Epithelial cell of esophagus (primary cell): ENCODE results near the gene CADM4.

ENCODE experiments used
- DNase-seq: peaks from one replicate; pipeline ENCODE4 v3.0.0; 2010; ENCODE audit warnings: low read depth
- H3K4me3 ChIP-seq: 2 replicates; pipeline ENCODE4 v1.5.1; 2011; ENCODE audit warnings: mild to moderate bottlenecking, low read length, control low read depth
- TF ChIP-seq, protein P1 (sequence below): IDR thresholded peaks from 2 replicates; pipeline ENCODE4 v1.5.1; 2011; ENCODE audit warnings: low read depth, mild to moderate bottlenecking, low read length, control low read depth, inconsistent platforms; ENCODE audit not compliant: insufficient read depth; ENCODE audit errors: missing control alignments

Gene CADM4

DNA sequence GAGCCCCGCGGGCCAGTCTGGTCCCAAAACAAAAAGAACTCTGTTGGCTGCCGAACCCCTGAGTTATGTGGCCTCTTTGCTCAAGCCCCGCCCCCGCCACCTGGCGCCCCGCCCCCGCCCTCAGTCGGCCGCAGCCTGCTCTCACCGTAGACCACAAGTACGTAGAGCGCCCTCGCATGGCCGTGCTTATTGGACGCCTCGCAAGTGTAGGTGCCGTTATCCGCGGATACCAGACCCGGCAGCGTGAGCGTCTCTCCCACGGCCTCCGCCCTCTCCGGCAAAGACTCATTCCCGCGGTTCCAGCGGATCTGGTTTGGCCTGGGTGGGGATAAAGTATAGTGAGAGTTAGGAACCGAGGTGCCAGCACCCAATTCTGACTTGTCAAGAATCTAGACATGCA lies 14.7 kb downstream of the CADM4 start:
- no peak overlapping the region for H3K4me3 ChIP-seq
- peak; percentile 71 for DNase-seq
- TF ChIP-seq, protein P1, sequence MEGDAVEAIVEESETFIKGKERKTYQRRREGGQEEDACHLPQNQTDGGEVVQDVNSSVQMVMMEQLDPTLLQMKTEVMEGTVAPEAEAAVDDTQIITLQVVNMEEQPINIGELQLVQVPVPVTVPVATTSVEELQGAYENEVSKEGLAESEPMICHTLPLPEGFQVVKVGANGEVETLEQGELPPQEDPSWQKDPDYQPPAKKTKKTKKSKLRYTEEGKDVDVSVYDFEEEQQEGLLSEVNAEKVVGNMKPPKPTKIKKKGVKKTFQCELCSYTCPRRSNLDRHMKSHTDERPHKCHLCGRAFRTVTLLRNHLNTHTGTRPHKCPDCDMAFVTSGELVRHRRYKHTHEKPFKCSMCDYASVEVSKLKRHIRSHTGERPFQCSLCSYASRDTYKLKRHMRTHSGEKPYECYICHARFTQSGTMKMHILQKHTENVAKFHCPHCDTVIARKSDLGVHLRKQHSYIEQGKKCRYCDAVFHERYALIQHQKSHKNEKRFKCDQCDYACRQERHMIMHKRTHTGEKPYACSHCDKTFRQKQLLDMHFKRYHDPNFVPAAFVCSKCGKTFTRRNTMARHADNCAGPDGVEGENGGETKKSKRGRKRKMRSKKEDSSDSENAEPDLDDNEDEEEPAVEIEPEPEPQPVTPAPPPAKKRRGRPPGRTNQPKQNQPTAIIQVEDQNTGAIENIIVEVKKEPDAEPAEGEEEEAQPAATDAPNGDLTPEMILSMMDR: peak; percentile 39

DNA sequence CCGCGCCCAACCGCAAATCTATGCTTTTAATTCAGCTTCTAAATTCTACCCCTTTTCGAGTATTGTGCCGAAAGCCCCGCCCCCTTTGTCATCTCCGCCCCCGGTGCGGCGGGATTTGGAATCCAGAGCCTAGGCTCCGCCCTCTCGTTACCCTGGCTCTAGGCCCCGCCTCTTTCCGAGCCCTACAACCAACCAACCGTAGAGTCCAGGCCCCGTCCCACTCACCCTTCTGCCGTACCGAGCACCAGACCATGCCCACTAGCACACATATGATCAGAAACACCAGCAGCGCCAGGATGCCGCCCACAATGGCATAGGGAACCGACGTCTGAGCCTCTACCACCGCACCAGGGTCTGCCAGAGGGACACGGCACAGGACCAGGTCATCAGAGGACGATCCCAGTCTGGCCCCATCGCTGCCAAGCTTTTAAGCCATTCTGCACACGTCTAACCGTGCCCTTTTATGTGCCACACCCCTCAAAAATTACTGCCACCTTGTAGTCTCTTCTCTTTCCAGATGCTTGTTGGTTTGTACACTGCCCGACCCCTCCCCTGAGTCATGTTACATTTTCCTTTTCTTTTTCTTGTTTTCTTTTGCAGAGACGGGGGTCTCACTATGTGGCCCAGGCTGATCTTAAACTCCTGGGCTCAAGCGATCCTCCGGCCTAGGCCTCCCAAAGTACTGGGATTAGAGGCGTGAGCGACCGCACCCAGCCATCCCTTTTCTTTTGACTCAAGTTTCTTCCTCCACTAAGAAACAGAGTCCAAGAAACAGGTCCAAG lies 15.6 kb downstream of the CADM4 start:
- TF ChIP-seq, protein P1: no peak

DNA sequence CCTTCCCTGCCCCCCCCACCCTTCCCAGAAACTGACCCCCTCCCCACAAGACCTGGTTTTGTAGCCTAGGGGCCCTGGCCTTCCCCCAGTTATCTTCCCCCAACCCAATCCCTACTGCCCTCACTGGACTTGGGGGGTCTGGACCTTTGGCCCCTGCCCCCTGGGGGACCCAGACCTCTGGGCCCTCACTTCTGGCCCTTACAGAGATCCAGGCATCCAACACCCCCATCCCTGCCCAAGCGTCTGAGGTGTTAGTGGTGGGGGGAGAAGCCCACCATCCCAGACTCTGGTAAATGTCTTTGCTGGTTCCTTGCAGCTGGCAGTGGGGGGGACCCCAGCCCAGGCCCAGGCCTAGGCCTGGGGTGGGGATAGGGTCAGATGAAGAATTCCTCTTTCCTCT lies 16.7 kb downstream of the CADM4 start:
- TF ChIP-seq, protein P1: no peak
- no peak overlapping the region for H3K4me3 ChIP-seq
- no peak for DNase-seq

More for the DNA sequence above, 15.6 kb downstream of the CADM4 start:
- no peak for DNase-seq
- no peak overlapping the region for H3K4me3 ChIP-seq

DNA sequence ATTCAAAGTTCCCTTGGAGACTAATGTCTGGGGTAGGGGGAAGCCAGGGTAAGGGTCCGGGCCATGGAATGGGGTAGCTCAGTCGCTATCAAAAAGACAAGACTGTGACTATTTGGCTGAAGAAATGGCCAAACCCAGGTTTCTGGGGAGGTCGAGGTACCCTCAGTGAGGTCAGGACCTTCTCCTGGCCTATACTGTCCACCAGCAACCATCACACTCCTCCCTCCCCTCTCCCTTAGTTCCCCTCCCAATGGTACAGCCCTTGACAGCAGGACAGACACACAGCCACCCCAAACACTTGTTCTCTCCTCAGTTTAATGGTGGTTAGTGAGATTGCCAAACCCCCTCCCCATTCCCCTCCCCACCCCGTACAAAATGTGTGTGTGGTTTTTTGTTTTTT lies 17.6 kb downstream of the CADM4 start:
- no peak for DNase-seq
- no peak overlapping the region for H3K4me3 ChIP-seq
- TF ChIP-seq, protein P1: no peak

DNA sequence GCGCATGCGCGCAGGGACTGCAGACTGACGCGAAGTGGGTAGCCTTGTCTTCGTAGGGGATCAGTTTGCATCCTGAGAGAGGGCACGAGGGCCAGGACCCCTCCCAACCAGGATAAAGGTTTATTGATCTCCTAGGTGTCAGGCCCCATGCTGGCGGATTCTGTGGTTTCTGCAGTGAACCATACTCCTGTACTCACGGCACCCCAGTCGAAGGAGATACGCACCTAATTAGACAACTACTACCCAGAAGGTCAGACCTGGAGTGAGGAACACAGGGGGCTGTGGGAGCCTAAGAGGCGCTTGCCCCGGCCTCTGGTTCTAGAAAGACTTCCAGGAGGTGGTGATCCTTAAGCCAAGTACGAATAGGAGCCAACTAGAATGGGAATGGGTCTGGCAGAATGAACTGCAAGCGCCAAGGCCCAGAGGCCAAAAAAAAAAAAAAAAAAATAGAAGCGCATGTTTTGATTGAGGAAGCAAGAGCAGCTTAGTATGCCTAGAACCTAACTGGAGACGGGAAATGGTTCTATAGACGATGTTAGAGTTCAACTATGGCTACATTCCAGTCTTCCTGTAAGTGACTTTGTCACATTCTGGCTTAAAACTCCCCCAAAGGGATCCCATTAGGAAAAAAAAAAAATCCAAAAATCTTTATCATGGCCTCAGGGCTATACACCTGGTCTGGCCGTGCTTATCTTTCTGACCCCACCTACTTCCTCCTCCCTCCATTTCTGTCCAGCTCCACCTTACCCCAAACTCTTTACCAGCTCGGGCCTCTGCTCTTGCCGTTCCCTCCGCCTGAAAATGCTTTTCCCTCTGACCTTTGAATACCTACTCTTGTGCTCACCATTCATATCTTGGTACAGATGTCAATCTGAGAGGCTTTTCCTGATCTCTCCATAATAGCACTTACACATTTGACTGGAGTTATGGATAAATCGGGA lies 19.3 kb downstream of the CADM4 start:
- H3K4me3 ChIP-seq: peak overlapping the region; percentile 75
- no peak for DNase-seq
- TF ChIP-seq, protein P1: no peak

DNA sequence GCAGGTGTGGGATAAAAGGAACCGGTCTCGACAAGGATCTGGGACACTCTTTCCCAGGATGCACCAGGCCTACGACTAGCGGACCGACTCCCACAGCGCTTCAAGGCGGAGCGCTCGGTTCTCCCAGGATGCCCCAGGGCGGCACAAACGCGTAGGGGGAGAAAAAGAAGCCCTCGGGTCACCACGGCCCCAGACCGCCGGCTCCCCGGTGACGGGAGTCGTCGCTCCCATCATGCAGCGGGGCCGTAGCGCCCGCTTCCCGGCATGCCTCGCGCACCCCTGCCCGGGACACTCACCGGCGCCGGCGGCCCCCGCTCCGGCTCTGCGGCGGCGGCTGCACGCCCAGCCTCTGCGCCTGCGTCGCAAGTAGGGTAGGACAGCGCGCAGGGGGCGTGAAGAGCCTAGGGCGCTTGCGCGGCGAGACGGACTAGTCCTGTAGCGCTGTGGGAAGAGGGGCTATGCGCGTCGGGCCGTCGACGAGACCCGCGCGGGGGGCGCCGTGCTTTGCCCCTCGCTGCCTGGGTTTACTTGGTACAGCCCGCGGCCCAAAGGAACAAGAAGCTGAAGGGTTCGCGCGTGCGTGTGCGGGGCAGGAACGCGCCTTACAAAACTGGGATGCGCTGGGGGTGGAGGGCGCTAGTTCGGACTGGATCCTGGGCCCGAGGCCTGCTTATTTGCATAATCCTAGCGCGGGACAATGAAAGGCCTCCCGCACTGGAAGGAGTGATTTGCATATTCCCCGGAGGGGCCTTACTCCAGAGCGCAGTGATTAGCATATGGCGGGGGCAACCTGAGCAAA lies 20.2 kb downstream of the CADM4 start, which contains the start of gene ZNF428:
ZNF428 (minus strand) TSS at position 368 of the 799 bp plus-strand sequence. CDS start 5,325 bp downstream, outside the sequence.
- TF ChIP-seq, protein P1: peak; percentile 1
- peak; percentile 83 for DNase-seq
- peak within 1 kb of the TSS; percentile 75 for H3K4me3 ChIP-seq
